Measurements from ENCODE around the gene CEP192.
"Not testable (repeated sequence)": the region's sequence is repeated elsewhere in the genome, so short reads cannot be mapped to it uniquely, and the experiment has no call there.

Gene CEP192

GRCh38 chr18:13026583-13027270 is 35.6 kb downstream of the CEP192 start:
- no peak overlapping the region for H3K27ac ChIP-seq
- DNase-seq (ENCODE audit: low read depth, low spot score), result no peak

GRCh38 chr18:13028869-13029268 is 37.7 kb downstream of the CEP192 start:
- H3K27ac ChIP-seq, result no peak overlapping the region
- DNase-seq (ENCODE audit: low read depth, low spot score), result no peak

- no peak overlapping the region for H3K27ac ChIP-seq
- DNase-seq (ENCODE audit: low read depth, low spot score), result no peak
These were observed 41.0 kb downstream of the CEP192 start for GRCh38 chr18:13032173-13032572.

- no peak overlapping the region for H3K27ac ChIP-seq
- no peak for DNase-seq (ENCODE audit: low read depth, low spot score)
These were observed 44.2 kb downstream of the CEP192 start for GRCh38 chr18:13035249-13035914.

- no peak for DNase-seq (ENCODE audit: low read depth, low spot score)
- H3K27ac ChIP-seq, result no peak overlapping the region
These were observed 45.6 kb downstream of the CEP192 start for GRCh38 chr18:13036622-13037320.

GRCh38 chr18:13039806-13040205 is 48.6 kb downstream of the CEP192 start:
- DNase-seq (ENCODE audit: low read depth, low spot score), result no peak
- H3K27ac ChIP-seq, result no peak overlapping the region

- no peak overlapping the region for H3K27ac ChIP-seq
- no peak for DNase-seq (ENCODE audit: low read depth, low spot score)
These were observed 51.9 kb downstream of the CEP192 start for GRCh38 chr18:13043066-13043465.

- no peak overlapping the region for H3K27ac ChIP-seq
- DNase-seq (ENCODE audit: low read depth, low spot score), result no peak
These were observed 57.0 kb downstream of the CEP192 start for GRCh38 chr18:13048061-13048595.

- H3K27ac ChIP-seq, result no peak overlapping the region
- no peak for DNase-seq (ENCODE audit: low read depth, low spot score)
These were observed 60.0 kb downstream of the CEP192 start for GRCh38 chr18:13051159-13051558.

- H3K27ac ChIP-seq, result peak overlapping the region; percentile 24
- DNase-seq (ENCODE audit: low read depth, low spot score), result no peak
These were observed 60.8 kb downstream of the CEP192 start for GRCh38 chr18:13051950-13052349.

GRCh38 chr18:13054336-13054735 is 63.2 kb downstream of the CEP192 start:
- DNase-seq (ENCODE audit: low read depth, low spot score), result no peak
- H3K27ac ChIP-seq, result no peak overlapping the region

- DNase-seq (ENCODE audit: low read depth, low spot score), result no peak
- H3K27ac ChIP-seq, result no peak overlapping the region
These were observed 70.5 kb downstream of the CEP192 start for GRCh38 chr18:13061630-13062189.

- no peak overlapping the region for H3K27ac ChIP-seq
- DNase-seq (ENCODE audit: low read depth, low spot score), result no peak
These were observed 76.0 kb downstream of the CEP192 start for GRCh38 chr18:13067124-13067523.

- no peak overlapping the region for H3K27ac ChIP-seq
- DNase-seq (ENCODE audit: low read depth, low spot score), result no peak
These were observed 76.8 kb downstream of the CEP192 start for GRCh38 chr18:13067966-13068365.

- no peak for DNase-seq (ENCODE audit: low read depth, low spot score)
These were observed 79.3 kb downstream of the CEP192 start for GRCh38 chr18:13070460-13070859.

GRCh38 chr18:13076886-13077285 is 85.7 kb downstream of the CEP192 start:
- no peak overlapping the region for H3K27ac ChIP-seq
- DNase-seq (ENCODE audit: low read depth, low spot score), result no peak

More at GRCh38 chr18:13070460-13070859, 79.3 kb downstream of the CEP192 start:
- H3K27ac ChIP-seq, result no peak overlapping the region

- H3K27ac ChIP-seq, result no peak overlapping the region
- DNase-seq (ENCODE audit: low read depth, low spot score), result no peak
These were observed 86.3 kb downstream of the CEP192 start for GRCh38 chr18:13077473-13077872.

GRCh38 chr18:13078065-13078464 is 86.9 kb downstream of the CEP192 start:
- not testable (repeated sequence) for H3K27ac ChIP-seq; DNase-seq (ENCODE audit: low read depth, low spot score)

GRCh38 chr18:13086906-13087305 is 95.7 kb downstream of the CEP192 start:
- no peak for DNase-seq (ENCODE audit: low read depth, low spot score)
- no peak overlapping the region for H3K27ac ChIP-seq

- no peak for DNase-seq (ENCODE audit: low read depth, low spot score)
- H3K27ac ChIP-seq, result no peak overlapping the region
These were observed 104.3 kb downstream of the CEP192 start for GRCh38 chr18:13095466-13095865.

- H3K27ac ChIP-seq, result no peak overlapping the region
- no peak for DNase-seq (ENCODE audit: low read depth, low spot score)
These were observed 105.1 kb downstream of the CEP192 start for GRCh38 chr18:13096232-13096631.
